H1 (cell line): ENCODE measurements around the gene GABRR3.

Experiments
- ATF2 ChIP-seq: IDR thresholded peaks from 2 replicates; pipeline ENCODE4 v1.6.1; 2012; ENCODE audit warnings: low read length, inconsistent platforms
- CEBPB ChIP-seq: IDR thresholded peaks from 2 replicates; pipeline ENCODE4 v1.6.1; 2012; ENCODE audit warnings: low read depth, low read length
- JUND ChIP-seq: IDR thresholded peaks from 2 replicates; pipeline ENCODE4 v1.6.1; 2011; ENCODE audit warnings: mild to moderate bottlenecking, improper control_type of control experiment, low read length
- NANOG ChIP-seq: IDR thresholded peaks from 2 replicates; pipeline ENCODE4 v1.6.1; 2011; ENCODE audit warnings: low read length, low read depth, mild to moderate bottlenecking, inconsistent platforms; ENCODE audit not compliant: insufficient read depth, poor library complexity, severe bottlenecking
- POLR2A ChIP-seq, 2 experiments: IDR thresholded peaks; 1 replicate in 1 of 2; 2 replicates in 1 of 2; pipeline ENCODE4 v1.6.1; 2011; ENCODE audit warnings: low read depth in 2 of 2, low read length in 2 of 2, mild to moderate bottlenecking in 2 of 2; ENCODE audit errors: control extremely low read depth in 1 of 2
- POLR2AphosphoS5 ChIP-seq: IDR thresholded peaks from 2 replicates; pipeline ENCODE4 v1.6.1; 2011; ENCODE audit warnings: low read depth, low read length
- RAD21 ChIP-seq, 2 experiments: IDR thresholded peaks in 1 of 2; conservative IDR thresholded peaks in 1 of 2; 2 replicates each; pipeline ENCODE4 v1.6.1; 2011; ENCODE audit warnings: low read depth in 2 of 2, low read length in 2 of 2, improper control_type of control experiment in 1 of 2, inconsistent platforms in 1 of 2, mild to moderate bottlenecking in 1 of 2, moderate library complexity in 1 of 2
- SP1 ChIP-seq: IDR thresholded peaks from 2 replicates; pipeline ENCODE4 v1.6.1; 2011; ENCODE audit warnings: low read depth, low read length
- ZNF274 ChIP-seq: IDR thresholded peaks from 2 replicates; pipeline ENCODE4 v1.7.0; 2012; ENCODE audit warnings: low read length, borderline replicate concordance; ENCODE audit errors: extremely low read depth
- TF ChIP-seq, protein P1 (sequence below), 3 experiments: IDR thresholded peaks; 1 replicate in 2 of 3; 2 replicates in 1 of 3; pipeline versions ENCODE4 v1.5.1 to v1.6.1; 2011; ENCODE audit warnings: low read length in 3 of 3, mild to moderate bottlenecking in 3 of 3, inconsistent platforms in 2 of 3, low read depth in 1 of 3, moderate library complexity in 1 of 3; ENCODE audit not compliant: insufficient read depth in 1 of 3; ENCODE audit errors: control extremely low read depth in 1 of 3

GRCh38 chr3:97948351-97949109, 86.6 kb downstream of the GABRR3 start:
- no peak for TF ChIP-seq JUND
- no peak for TF ChIP-seq RAD21 (IDR thresholded peaks at IDR 0.05 in 1 of 2, conservative IDR thresholded peaks at IDR 0.05 in 1 of 2; ENCODE audit: low read depth in 2 of 2, low read length in 2 of 2)
- no peak for TF ChIP-seq POLR2A (IDR thresholded peaks at IDR 0.05; ENCODE audit: control extremely low read depth in 1 of 2, low read depth in 2 of 2, low read length in 2 of 2)
- TF ChIP-seq SP1 = no peak
- TF ChIP-seq POLR2AphosphoS5 = no peak
- TF ChIP-seq CEBPB = no peak
- no peak for TF ChIP-seq ATF2
- TF ChIP-seq, protein P1, sequence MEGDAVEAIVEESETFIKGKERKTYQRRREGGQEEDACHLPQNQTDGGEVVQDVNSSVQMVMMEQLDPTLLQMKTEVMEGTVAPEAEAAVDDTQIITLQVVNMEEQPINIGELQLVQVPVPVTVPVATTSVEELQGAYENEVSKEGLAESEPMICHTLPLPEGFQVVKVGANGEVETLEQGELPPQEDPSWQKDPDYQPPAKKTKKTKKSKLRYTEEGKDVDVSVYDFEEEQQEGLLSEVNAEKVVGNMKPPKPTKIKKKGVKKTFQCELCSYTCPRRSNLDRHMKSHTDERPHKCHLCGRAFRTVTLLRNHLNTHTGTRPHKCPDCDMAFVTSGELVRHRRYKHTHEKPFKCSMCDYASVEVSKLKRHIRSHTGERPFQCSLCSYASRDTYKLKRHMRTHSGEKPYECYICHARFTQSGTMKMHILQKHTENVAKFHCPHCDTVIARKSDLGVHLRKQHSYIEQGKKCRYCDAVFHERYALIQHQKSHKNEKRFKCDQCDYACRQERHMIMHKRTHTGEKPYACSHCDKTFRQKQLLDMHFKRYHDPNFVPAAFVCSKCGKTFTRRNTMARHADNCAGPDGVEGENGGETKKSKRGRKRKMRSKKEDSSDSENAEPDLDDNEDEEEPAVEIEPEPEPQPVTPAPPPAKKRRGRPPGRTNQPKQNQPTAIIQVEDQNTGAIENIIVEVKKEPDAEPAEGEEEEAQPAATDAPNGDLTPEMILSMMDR (IDR thresholded peaks at IDR 0.05; ENCODE audit: control extremely low read depth in 1 of 3, insufficient read depth in 1 of 3, low read depth in 1 of 3, low read length in 3 of 3) = no peak
- TF ChIP-seq NANOG = no peak
- TF ChIP-seq ZNF274 = no peak
